Smooth muscle cell (in vitro differentiated cells): ENCODE results near the gene CTSZ. TPM values are rescaled to one million over a fixed set of nuclear protein-coding genes. Genes with fewer than 3 reads are reported as not detected.

Experiments
- DNase-seq: peaks from one replicate; lab custom pipeline; 2025; ENCODE audit not compliant: unreplicated experiment; lab: John Stamatoyannopoulos, UW
- H2AFZ ChIP-seq: fragments of 200-600 bp; sonication (generic); 2 replicates; pipeline ENCODE4 v1.6.0; 2016; ENCODE audit warnings: antibody characterized with exemption, low read depth, mild to moderate bottlenecking
- H3F3A ChIP-seq: fragments of 200-600 bp; sonication (generic); 2 replicates; pipeline ENCODE4 v1.6.0; 2017; ENCODE audit warnings: antibody characterized with exemption, low read depth
- H3K27ac ChIP-seq: fragments of 200-600 bp; sonication (generic); 2 replicates; pipeline ENCODE4 v1.5.1; 2016; ENCODE audit warnings: low read depth, mild to moderate bottlenecking
- H3K27me3 ChIP-seq: fragments of 200-600 bp; sonication (generic); 2 replicates; pipeline ENCODE4 v1.6.1; 2016; ENCODE audit warnings: low read depth, mild to moderate bottlenecking
- H3K36me3 ChIP-seq: fragments of 200-600 bp; sonication (generic); 2 replicates; pipeline ENCODE4 v1.5.1; 2016; ENCODE audit warnings: low read depth
- H3K4me1 ChIP-seq: fragments of 200-600 bp; sonication (generic); 2 replicates; pipeline ENCODE4 v1.5.1; 2016; ENCODE audit warnings: low read depth
- H3K4me2 ChIP-seq: fragments of 200-600 bp; sonication (generic); 2 replicates; pipeline ENCODE4 v1.6.0; 2016; ENCODE audit warnings: mild to moderate bottlenecking
- H3K4me3 ChIP-seq: fragments of 200-600 bp; sonication (generic); 2 replicates; pipeline ENCODE4 v1.5.1; 2016; ENCODE audit warnings: mild to moderate bottlenecking
- H3K79me2 ChIP-seq: fragments of 200-600 bp; sonication (generic); 2 replicates; pipeline ENCODE4 v1.6.0; 2016; ENCODE audit warnings: low read depth, mild to moderate bottlenecking
- H3K9ac ChIP-seq: fragments of 200-600 bp; sonication (generic); 2 replicates; pipeline ENCODE4 v1.6.0; 2016; ENCODE audit warnings: low read depth
- H3K9me3 ChIP-seq: fragments of 200-600 bp; sonication (generic); replicated peaks from 2 replicates; pipeline ENCODE4 v1.5.1; 2016; ENCODE audit warnings: low read depth
- H4K20me1 ChIP-seq: fragments of 200-600 bp; sonication (generic); 2 replicates; pipeline ENCODE4 v1.6.0; 2016; ENCODE audit warnings: low read depth
- CTCF ChIP-seq: fragments of 200-600 bp; sonication (generic); IDR thresholded peaks from 2 replicates; pipeline ENCODE4 v1.5.1; 2017; ENCODE audit warnings: borderline replicate concordance, mild to moderate bottlenecking, antibody characterized with exemption; ENCODE audit not compliant: insufficient read depth, poor library complexity, severe bottlenecking
- WGBS: methylation state at CpG from one replicate; pipeline ENCODE4 v1.1.7; 2016; ENCODE audit warnings: low lambda C conversion rate; 5-methylcytosine and 5-hydroxymethylcytosine counted together
- polyA plus RNA-seq: library from polyadenylated mRNA; unstranded; fragments of >200 nt; fragmentation: Nextera tagmentation; extraction: Ambion mirVana; gene quantifications from 2 replicates; pipeline ENCODE4 v1.2.1, GENCODE V29; 2016
- total RNA-seq: library from RNA; depleted of rRNA; stranded (reverse); fragments of >200 nt; gene quantifications from 2 replicates; pipeline ENCODE4 v1.2.3, GENCODE V29; 2014

Gene CTSZ
- total and polyA plus RNA-seq, 2 experiments from 2014 or later, result 12.7 to 151 TPM

- no peak overlapping the region for H3K4me2 ChIP-seq
- H3K9ac ChIP-seq, result no peak overlapping the region
- peaks cover 26% of the 10 kb centered on the region for H4K20me1 ChIP-seq
- H3K9me3 ChIP-seq, result no peaks in the 10 kb centered on the region
- no peaks in the 10 kb centered on the region for H3K27me3 ChIP-seq
- no peak overlapping the region for H3K4me3 ChIP-seq
- no peaks in the 10 kb centered on the region for H3K4me1 ChIP-seq
- DNase-seq, result no peak
- WGBS, result 94% methylated on average over 9 of the region's 9 CpGs
- no peak overlapping the region for H3K27ac ChIP-seq
- H3F3A ChIP-seq, result no peaks in the 10 kb centered on the region
- H2AFZ ChIP-seq, result no peak overlapping the region
- peaks cover 32% of the 10 kb centered on the region for H3K79me2 ChIP-seq
- TF ChIP-seq CTCF, result no peak
- H3K36me3 ChIP-seq, result peaks cover 14% of the 10 kb centered on the region
These were observed 19.1 kb downstream of the CTSZ start for GRCh38 chr20:58987790-58988564.

- no peaks in the 10 kb centered on the region for H3F3A ChIP-seq
- H4K20me1 ChIP-seq, result peaks cover 26% of the 10 kb centered on the region
- H3K27ac ChIP-seq, result no peak overlapping the region
- H2AFZ ChIP-seq, result no peak overlapping the region
- no peaks in the 10 kb centered on the region for H3K4me1 ChIP-seq
- WGBS, result 82% methylated on average over 8 of the region's 8 CpGs
- no peak overlapping the region for H3K4me3 ChIP-seq
- no peak overlapping the region for H3K9ac ChIP-seq
- DNase-seq, result no peak
- H3K36me3 ChIP-seq, result peaks cover 14% of the 10 kb centered on the region
- peaks cover 40% of the 10 kb centered on the region for H3K79me2 ChIP-seq
- TF ChIP-seq CTCF, result no peak
- H3K27me3 ChIP-seq, result no peaks in the 10 kb centered on the region
- H3K4me2 ChIP-seq, result no peak overlapping the region
- H3K9me3 ChIP-seq, result no peaks in the 10 kb centered on the region
These were observed 20.0 kb downstream of the CTSZ start for GRCh38 chr20:58986968-58987517.

- H3K4me3 ChIP-seq, result no peak overlapping the region
- no peak overlapping the region for H3K9ac ChIP-seq
- WGBS, result 86% methylated on average over 9 of the region's 9 CpGs
- H3K4me1 ChIP-seq, result no peaks in the 10 kb centered on the region
- H3K4me2 ChIP-seq, result no peak overlapping the region
- no peak for DNase-seq
- no peak for TF ChIP-seq CTCF
- H4K20me1 ChIP-seq, result peaks cover 26% of the 10 kb centered on the region
- peaks cover 12% of the 10 kb centered on the region for H3K36me3 ChIP-seq
- H3K27ac ChIP-seq, result no peak overlapping the region
- no peaks in the 10 kb centered on the region for H3K9me3 ChIP-seq
- H3K27me3 ChIP-seq, result no peaks in the 10 kb centered on the region
- H2AFZ ChIP-seq, result no peak overlapping the region
- H3F3A ChIP-seq, result no peaks in the 10 kb centered on the region
- H3K79me2 ChIP-seq, result peaks cover 45% of the 10 kb centered on the region
These were observed 20.6 kb downstream of the CTSZ start for GRCh38 chr20:58986286-58986967.
